Glutamatergic neuron (in vitro differentiated cells): Measurements from ENCODE around the gene AP4M1. TPM values are rescaled to one million over a fixed set of nuclear protein-coding genes. Genes with fewer than 3 reads are reported as not detected.

Source experiments
- DNase-seq: peaks from one replicate; pipeline ENCODE4 v3.0.0; 2022
- H3K27ac Mint-ChIP-seq: one replicate; pipeline ENCODE4 v1.8.0; 2020; ENCODE audit warnings: mild to moderate bottlenecking, mixed read lengths, inconsistent platforms; ENCODE audit not compliant: unreplicated experiment
- H3K27me3 Mint-ChIP-seq: one replicate; pipeline ENCODE4 v1.8.0; 2020; ENCODE audit warnings: mild to moderate bottlenecking, moderate library complexity, mixed read lengths, inconsistent platforms; ENCODE audit not compliant: unreplicated experiment
- H3K36me3 Mint-ChIP-seq: one replicate; pipeline ENCODE4 v1.8.0; 2020; ENCODE audit warnings: mild to moderate bottlenecking, mixed read lengths, inconsistent platforms; ENCODE audit not compliant: unreplicated experiment
- H3K4me1 Mint-ChIP-seq: one replicate; pipeline ENCODE4 v1.8.0; 2020; ENCODE audit warnings: mild to moderate bottlenecking, low read depth, mixed read lengths, inconsistent platforms; ENCODE audit not compliant: unreplicated experiment
- H3K4me3 Mint-ChIP-seq: one replicate; pipeline ENCODE4 v1.8.0; 2020; ENCODE audit warnings: mild to moderate bottlenecking, mixed read lengths, inconsistent platforms; ENCODE audit not compliant: unreplicated experiment
- H3K9me3 Mint-ChIP-seq: one replicate; pipeline ENCODE4 v1.8.0; 2020; ENCODE audit warnings: mild to moderate bottlenecking, moderate library complexity, mixed read lengths, inconsistent platforms; ENCODE audit not compliant: unreplicated experiment
- total RNA-seq: library from RNA; stranded (reverse); fragmentation: NEBNext Ultra II Directional; extraction: Animal tissue kit (Norgen Biotek cat#: 25700); gene quantifications from one replicate; pipeline ENCODE4 v1.2.1, GENCODE V29; 2021; ENCODE audit not compliant: unreplicated experiment
- TF ChIP-seq, protein P1 (sequence below): fragments of 200-600 bp; sonication (generic); IDR thresholded peaks from one replicate; pipeline ENCODE4 v1.5.0; 2021; ENCODE audit not compliant: partially characterized antibody, unreplicated experiment

AP4M1 gene
- total RNA-seq, 1 donor from 2014 or later = 25.9 TPM

DNA sequence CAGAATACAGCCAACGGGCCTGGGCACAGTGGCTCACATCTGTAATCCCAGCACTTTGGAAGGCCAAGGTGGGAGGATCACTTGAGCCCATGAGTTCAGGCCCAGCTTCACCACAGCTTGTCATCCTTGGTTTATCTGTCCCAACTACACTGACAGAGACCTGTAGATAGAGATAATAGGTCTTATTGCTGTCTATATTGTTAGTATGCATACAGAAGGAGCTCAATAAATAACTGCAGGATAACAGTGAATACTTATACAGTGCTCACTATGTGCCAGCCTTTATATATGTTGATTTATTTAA lies 19.2 kb downstream of the AP4M1 start:
- H3K9me3 Mint-ChIP-seq = peaks cover 13% of the 10 kb centered on the region
- peak overlapping the region; percentile 1 for H3K27ac Mint-ChIP-seq
- no peak for DNase-seq
- H3K27me3 Mint-ChIP-seq = peaks cover 3% of the 10 kb centered on the region
- H3K36me3 Mint-ChIP-seq = no peaks in the 10 kb centered on the region
- peak overlapping the region; percentile 99 for H3K4me3 Mint-ChIP-seq
- TF ChIP-seq, protein P1, sequence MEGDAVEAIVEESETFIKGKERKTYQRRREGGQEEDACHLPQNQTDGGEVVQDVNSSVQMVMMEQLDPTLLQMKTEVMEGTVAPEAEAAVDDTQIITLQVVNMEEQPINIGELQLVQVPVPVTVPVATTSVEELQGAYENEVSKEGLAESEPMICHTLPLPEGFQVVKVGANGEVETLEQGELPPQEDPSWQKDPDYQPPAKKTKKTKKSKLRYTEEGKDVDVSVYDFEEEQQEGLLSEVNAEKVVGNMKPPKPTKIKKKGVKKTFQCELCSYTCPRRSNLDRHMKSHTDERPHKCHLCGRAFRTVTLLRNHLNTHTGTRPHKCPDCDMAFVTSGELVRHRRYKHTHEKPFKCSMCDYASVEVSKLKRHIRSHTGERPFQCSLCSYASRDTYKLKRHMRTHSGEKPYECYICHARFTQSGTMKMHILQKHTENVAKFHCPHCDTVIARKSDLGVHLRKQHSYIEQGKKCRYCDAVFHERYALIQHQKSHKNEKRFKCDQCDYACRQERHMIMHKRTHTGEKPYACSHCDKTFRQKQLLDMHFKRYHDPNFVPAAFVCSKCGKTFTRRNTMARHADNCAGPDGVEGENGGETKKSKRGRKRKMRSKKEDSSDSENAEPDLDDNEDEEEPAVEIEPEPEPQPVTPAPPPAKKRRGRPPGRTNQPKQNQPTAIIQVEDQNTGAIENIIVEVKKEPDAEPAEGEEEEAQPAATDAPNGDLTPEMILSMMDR = no peak
- H3K4me1 Mint-ChIP-seq = peaks cover 6% of the 10 kb centered on the region

DNA sequence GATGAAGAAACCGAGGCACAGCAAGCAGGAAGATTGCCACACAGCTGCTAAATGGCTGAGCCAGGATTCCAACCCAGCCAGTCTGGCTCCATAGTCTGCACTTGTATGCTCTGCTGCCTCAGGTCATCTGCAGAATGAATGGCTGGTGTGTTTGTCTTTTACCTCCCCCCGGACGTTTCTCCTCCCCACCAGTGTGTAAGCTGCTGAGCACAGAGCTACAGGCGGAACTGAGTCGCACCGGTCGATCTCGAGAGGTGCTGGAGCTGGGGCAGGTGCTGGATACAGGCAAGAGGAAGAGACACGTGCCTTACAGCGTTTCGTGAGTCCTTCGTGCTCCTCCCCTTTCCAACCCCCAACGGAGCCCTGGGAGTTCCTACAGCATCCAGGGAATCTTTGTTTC lies 20.6 kb downstream of the AP4M1 start:
- peaks cover 9% of the 10 kb centered on the region for H3K27me3 Mint-ChIP-seq

DNA sequence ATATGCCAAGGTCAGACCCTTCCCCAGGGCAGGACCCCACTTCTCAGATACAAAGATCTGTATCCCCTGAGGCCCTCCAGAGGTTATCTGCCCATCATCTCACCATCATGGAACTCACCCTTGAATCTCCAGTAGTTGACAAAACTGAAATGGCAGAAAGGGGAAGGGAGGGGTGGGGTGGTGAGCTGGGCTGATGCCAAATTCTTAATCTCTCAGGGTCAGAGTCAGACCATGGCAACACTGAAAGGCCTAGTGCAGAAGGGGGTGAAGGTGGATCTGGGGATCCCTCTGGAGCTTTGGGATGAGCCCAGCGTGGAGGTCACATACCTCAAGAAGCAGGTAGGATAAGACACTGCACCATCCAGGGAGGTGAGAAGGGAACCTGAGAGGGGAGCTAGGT lies 21.1 kb downstream of the AP4M1 start:
- H3K4me1 Mint-ChIP-seq = peaks cover 6% of the 10 kb centered on the region
- H3K36me3 Mint-ChIP-seq = no peaks in the 10 kb centered on the region
- peaks cover 13% of the 10 kb centered on the region for H3K9me3 Mint-ChIP-seq
- TF ChIP-seq, protein P1 = no peak
- DNase-seq = no peak
- no peak overlapping the region for H3K27ac Mint-ChIP-seq
- H3K27me3 Mint-ChIP-seq = peaks cover 9% of the 10 kb centered on the region
- no peak overlapping the region for H3K4me3 Mint-ChIP-seq

More for the DNA sequence above, 20.6 kb downstream of the AP4M1 start:
- Mint-ChIP-seq H3K27ac (no peak overlapping the region), H3K9me3 (peaks cover 13% of the 10 kb centered on the region), H3K4me3 (no peak overlapping the region), H3K36me3 (no peaks in the 10 kb centered on the region), H3K4me1 (peaks cover 6% of the 10 kb centered on the region)
- TF ChIP-seq, protein P1 = no peak
- no peak for DNase-seq

DNA sequence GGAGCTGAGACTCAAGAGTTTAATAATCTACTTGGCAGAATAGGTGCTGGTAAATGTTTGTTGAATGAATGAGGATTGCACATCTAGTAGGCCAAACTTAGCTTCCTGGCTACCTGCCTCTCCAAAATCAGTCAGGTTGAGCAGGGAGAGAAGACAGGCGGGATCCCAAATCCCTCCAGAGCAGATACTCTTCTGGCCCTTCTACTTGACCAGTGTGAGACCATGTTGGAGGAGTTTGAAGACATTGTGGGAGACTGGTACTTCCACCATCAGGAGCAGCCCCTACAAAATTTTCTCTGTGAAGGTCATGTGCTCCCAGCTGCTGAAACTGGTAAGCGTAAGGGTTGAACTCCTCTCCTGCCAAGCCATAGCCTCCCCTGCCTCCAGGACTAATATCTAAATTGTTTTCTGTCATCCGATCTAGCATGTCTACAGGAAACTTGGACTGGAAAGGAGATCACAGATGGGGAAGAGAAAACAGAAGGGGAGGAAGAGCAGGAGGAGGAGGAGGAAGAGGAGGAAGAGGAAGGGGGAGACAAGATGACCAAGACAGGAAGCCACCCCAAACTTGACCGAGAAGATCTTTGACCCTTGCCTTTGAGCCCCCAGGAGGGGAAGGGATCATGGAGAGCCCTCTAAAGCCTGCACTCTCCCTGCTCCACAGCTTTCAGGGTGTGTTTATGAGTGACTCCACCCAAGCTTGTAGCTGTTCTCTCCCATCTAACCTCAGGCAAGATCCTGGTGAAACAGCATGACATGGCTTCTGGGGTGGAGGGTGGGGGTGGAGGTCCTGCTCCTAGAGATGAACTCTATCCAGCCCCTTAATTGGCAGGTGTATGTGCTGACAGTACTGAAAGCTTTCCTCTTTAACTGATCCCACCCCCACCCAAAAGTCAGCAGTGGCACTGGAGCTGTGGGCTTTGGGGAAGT lies 23.1 kb downstream of the AP4M1 start:
- no peak overlapping the region for H3K4me3 Mint-ChIP-seq
- H3K4me1 Mint-ChIP-seq = peaks cover 4% of the 10 kb centered on the region
- no peaks in the 10 kb centered on the region for H3K36me3 Mint-ChIP-seq
- TF ChIP-seq, protein P1 = no peak
- H3K27ac Mint-ChIP-seq = no peak overlapping the region
- peaks cover 10% of the 10 kb centered on the region for H3K27me3 Mint-ChIP-seq
- H3K9me3 Mint-ChIP-seq = peaks cover 8% of the 10 kb centered on the region
- no peak for DNase-seq

DNA sequence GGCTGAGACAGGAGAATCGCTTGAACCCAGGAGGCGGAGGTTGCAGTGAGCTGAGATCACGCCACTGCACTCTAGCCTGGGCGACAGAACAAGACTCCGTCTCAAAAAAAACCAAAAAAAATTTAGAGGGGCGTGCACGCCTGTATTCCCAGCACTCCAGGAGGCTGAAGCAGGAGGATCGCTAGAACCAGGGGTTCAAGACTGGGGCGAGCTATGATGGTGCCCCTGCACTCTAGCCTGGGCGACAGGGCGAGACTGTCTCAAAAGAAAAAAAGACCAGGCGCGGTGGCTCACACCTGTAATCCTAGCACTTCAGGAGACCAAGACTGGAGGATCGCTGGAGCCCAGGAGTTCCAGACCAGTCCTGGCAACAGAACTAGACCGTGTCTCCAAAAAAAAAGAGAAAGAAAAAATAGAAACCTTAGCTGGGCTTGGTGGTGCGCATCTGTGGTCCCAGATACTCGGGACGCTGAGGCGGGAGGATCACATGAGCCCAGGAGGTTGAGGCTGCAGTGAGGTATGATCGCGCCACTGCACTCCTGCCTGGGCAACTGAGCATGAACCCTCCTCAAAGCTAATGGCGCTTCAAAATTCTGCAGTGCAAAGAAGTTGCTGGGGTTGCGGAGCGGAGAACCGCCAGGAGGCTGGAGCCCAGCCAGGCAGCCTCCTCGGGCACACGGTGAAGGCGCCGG lies 24.9 kb downstream of the AP4M1 start:
- Mint-ChIP-seq H3K36me3 (no peaks in the 10 kb centered on the region), H3K9me3 (peaks cover 4% of the 10 kb centered on the region), H3K4me1 (no peaks in the 10 kb centered on the region), H3K27me3 (peaks cover 7% of the 10 kb centered on the region), H3K27ac (peak overlapping the region; percentile 99), H3K4me3 (peak overlapping the region; percentile 96)
- no peak for DNase-seq
- TF ChIP-seq, protein P1 = no peak
